Activated CD8-positive, alpha-beta T cell treated with anti-CD3 and anti-CD28 coated beads for 36 hours (primary cell): ENCODE data around the gene CAP1. TPM values are rescaled to one million over a fixed set of nuclear protein-coding genes. Genes with fewer than 3 reads are reported as not detected.

Source experiments
- ATAC-seq: fragments of 200-7000 bp; cut with Tn5 transposase; one replicate; pipeline ENCODE4 v1.10.0; 2021; ENCODE audit warnings: mild to moderate bottlenecking, moderate library complexity
- CTCF ChIA-PET: fragments of 350-600 bp; sonication (Branson Sonifier 250); formaldehyde crosslinking; loops from one replicate; lab custom pipeline; 2021; ENCODE audit warnings: antibody characterized with exemption; lab: Charles Lee
- POLR2A ChIA-PET: fragments of 350-600 bp; sonication (Branson Sonifier 250); formaldehyde crosslinking; loops from one replicate; lab custom pipeline; 2021; ENCODE audit warnings: antibody characterized with exemption; lab: Charles Lee
- DNase-seq: peaks from one replicate; pipeline ENCODE4 v3.0.0-alpha.2; 2020
- H3K27ac Mint-ChIP-seq: one replicate; pipeline ENCODE4 v1.8.0; 2021; ENCODE audit warnings: mild to moderate bottlenecking, mixed read lengths
- H3K27me3 Mint-ChIP-seq: one replicate; pipeline ENCODE4 v1.8.0; 2021; ENCODE audit warnings: mixed read lengths
- H3K36me3 Mint-ChIP-seq: one replicate; pipeline ENCODE4 v1.8.0; 2021; ENCODE audit warnings: low read depth, mixed read lengths
- H3K4me1 Mint-ChIP-seq: one replicate; pipeline ENCODE4 v1.8.0; 2021; ENCODE audit warnings: low read depth, mixed read lengths
- H3K4me3 Mint-ChIP-seq: one replicate; pipeline ENCODE4 v1.8.0; 2021; ENCODE audit warnings: mild to moderate bottlenecking, moderate library complexity, mixed read lengths
- H3K9me3 Mint-ChIP-seq: one replicate; pipeline ENCODE4 v1.8.0; 2021; ENCODE audit warnings: mixed read lengths
- CTCF ChIP-seq: fragments of 200-600 bp; IDR thresholded peaks from one replicate; pipeline ENCODE4 v1.8.0; 2022; ENCODE audit warnings: antibody characterized with exemption, mild to moderate bottlenecking
- intact Hi-C: fragments of 100-400 bp; cut with micrococcal nuclease; formaldehyde crosslinking; loops from one replicate; pipeline ENCODE4 v1.10.0; 2022
- total RNA-seq, 2 experiments: library from RNA; stranded (reverse); gene quantifications; one replicate each; pipeline ENCODE4 v1.2.3, GENCODE V29; 2021

CAP1 gene
- total RNA-seq, 2 experiments from 2014 or later, result 511 to 512 TPM

- ChIA-PET CTCF (interaction anchor here (0.9 to 3.5 kb wide), 2 partner anchors 53 to 62 kb away, joined by 3 to 15 read pairs; no protein-coding TSS in a partner anchor), POLR2A (interaction anchor here (0.9 to 1.1 kb wide), 3 partner anchors 14 to 41 kb away, joined by 3 to 5 read pairs (median 3); no protein-coding TSS in a partner anchor)
- intact Hi-C loops, result no loop called here
- Mint-ChIP-seq H3K27ac (no peak overlapping the region), H3K9me3 (no peaks in the 10 kb centered on the region), H3K4me3 (no peak overlapping the region), H3K36me3 (peaks cover 46% of the 10 kb centered on the region), H3K4me1 (peaks cover 20% of the 10 kb centered on the region), H3K27me3 (no peaks in the 10 kb centered on the region)
- ATAC-seq, result no peak
- no peak for TF ChIP-seq CTCF
- DNase-seq, result no peak
These were observed 50.3 kb downstream of the CAP1 start for GRCh38 chr1:40090652-40091355.

- H3K9me3 Mint-ChIP-seq, result no peaks in the 10 kb centered on the region
- peaks cover 26% of the 10 kb centered on the region for H3K4me1 Mint-ChIP-seq
- no peaks in the 10 kb centered on the region for H3K27me3 Mint-ChIP-seq
- ATAC-seq, result no peak
- ChIA-PET CTCF (interaction anchor here (1.2 kb wide), 2 partner anchors 14 to 223 kb away, joined by 3 read pairs; no protein-coding TSS in a partner anchor), POLR2A (no interaction called here)
- intact Hi-C loops, result no loop called here
- DNase-seq, result no peak
- TF ChIP-seq CTCF, result no peak
- no peak overlapping the region for H3K27ac Mint-ChIP-seq
- H3K36me3 Mint-ChIP-seq, result peaks cover 43% of the 10 kb centered on the region
- H3K4me3 Mint-ChIP-seq, result no peak overlapping the region
These were observed 51.7 kb downstream of the CAP1 start for GRCh38 chr1:40092241-40092640.

- Mint-ChIP-seq H3K36me3 (peaks cover 41% of the 10 kb centered on the region), H3K27ac (no peak overlapping the region), H3K9me3 (no peaks in the 10 kb centered on the region), H3K4me1 (peaks cover 30% of the 10 kb centered on the region), H3K27me3 (no peaks in the 10 kb centered on the region), H3K4me3 (no peak overlapping the region)
- intact Hi-C loops, result no loop called here
- POLR2A ChIA-PET, result interaction anchor here (0.6 kb wide), 1 partner anchor 63 kb away, joined by 3 read pairs; no protein-coding TSS in a partner anchor
- DNase-seq (no peak), ATAC-seq (no peak)
- no peak for TF ChIP-seq CTCF
- CTCF ChIA-PET, result interaction anchor here (1.2 kb wide), 1 partner anchor 9 kb away, joined by 5 read pairs; no protein-coding TSS in a partner anchor
These were observed 52.4 kb downstream of the CAP1 start for GRCh38 chr1:40092706-40093639.

- Mint-ChIP-seq H3K9me3 (no peaks in the 10 kb centered on the region), H3K4me1 (peaks cover 30% of the 10 kb centered on the region), H3K4me3 (no peak overlapping the region), H3K36me3 (peaks cover 32% of the 10 kb centered on the region), H3K27me3 (no peaks in the 10 kb centered on the region), H3K27ac (no peak overlapping the region)
- ATAC-seq (no peak), DNase-seq (no peak)
- POLR2A ChIA-PET, result no interaction called here
- intact Hi-C loops, result no loop called here
- CTCF ChIA-PET, result interaction anchor here (1.0 to 1.7 kb wide), 4 partner anchors 10 to 244 kb away, joined by 3 to 9 read pairs (median 4); no protein-coding TSS in a partner anchor
- no peak for TF ChIP-seq CTCF
These were observed 54.1 kb downstream of the CAP1 start for GRCh38 chr1:40094466-40095110.
